Erythroblast (primary cell): ENCODE results near the gene CANT1.

Experiments
- DNase-seq, 2 experiments: peaks; one replicate each; lab custom pipeline; 2025; lab: John Stamatoyannopoulos, UW
- GATA1 ChIP-seq: IDR thresholded peaks from 2 replicates; pipeline ENCODE4 v1.6.1; 2011; ENCODE audit warnings: low read depth, mild to moderate bottlenecking, control low read depth, low read length, moderate library complexity
- POLR2A ChIP-seq: IDR thresholded peaks from 2 replicates; pipeline ENCODE4 v1.6.1; 2011; ENCODE audit warnings: mild to moderate bottlenecking, low read length

CANT1 gene

GRCh38 chr17:78993241-78993956 is 16.2 kb downstream of the CANT1 start:
- TF ChIP-seq GATA1: no peak
- DNase-seq: peak; percentile 51 to 73

- TF ChIP-seq POLR2A (no peak), GATA1 (no peak)
These were observed 16.9 kb downstream of the CANT1 start for GRCh38 chr17:78992542-78993212.

GRCh38 chr17:78991906-78992532 is 17.5 kb downstream of the CANT1 start:
- no peak for TF ChIP-seq POLR2A
- no peak for TF ChIP-seq GATA1
- no peak for DNase-seq

More at GRCh38 chr17:78992542-78993212, 16.9 kb downstream of the CANT1 start:
- DNase-seq: peak; percentile 53 to 74

- DNase-seq: no peak
- TF ChIP-seq POLR2A: no peak
- no peak for TF ChIP-seq GATA1
These were observed 18.4 kb downstream of the CANT1 start for GRCh38 chr17:78991017-78991738.

DNA sequence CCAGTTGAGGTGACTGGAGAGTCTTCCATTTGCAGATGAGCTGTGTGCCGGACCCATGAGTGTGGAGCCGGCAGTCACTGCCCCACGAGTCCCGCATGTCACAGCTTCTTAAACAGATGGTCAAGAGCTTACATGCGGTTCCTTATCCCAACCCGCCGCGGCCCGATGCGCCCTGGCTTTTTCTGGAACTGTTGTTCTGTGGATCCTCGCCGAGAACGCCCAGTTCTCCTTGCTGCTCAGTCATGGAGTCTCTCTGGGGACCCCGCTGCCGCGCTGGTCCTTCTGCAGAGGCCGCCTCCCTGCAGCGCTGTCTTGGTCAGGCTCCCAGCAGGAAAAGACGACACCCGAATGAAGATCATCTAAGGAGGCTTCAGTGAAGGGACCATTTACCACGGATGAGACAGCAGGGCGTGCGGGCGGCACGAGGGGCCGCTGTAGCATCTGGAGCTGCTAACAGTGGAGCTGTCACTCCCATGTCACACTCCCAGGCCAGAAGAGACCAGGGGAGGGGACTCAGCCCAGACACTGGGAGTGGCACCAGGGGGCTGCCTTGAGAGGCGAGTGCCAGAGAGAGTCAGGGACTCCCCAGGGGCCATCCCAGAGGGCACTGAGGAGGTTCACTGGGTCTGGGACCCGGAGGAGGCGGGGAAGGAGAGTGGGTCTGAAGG is 19.1 kb downstream of the CANT1 start:
- no peak for TF ChIP-seq GATA1
- TF ChIP-seq POLR2A: no peak
- no peak for DNase-seq

- no peak for TF ChIP-seq POLR2A
- TF ChIP-seq GATA1: no peak
- DNase-seq: peak; percentile 16 to 60
These were observed 21.4 kb downstream of the CANT1 start for GRCh38 chr17:78988152-78988551.

DNA sequence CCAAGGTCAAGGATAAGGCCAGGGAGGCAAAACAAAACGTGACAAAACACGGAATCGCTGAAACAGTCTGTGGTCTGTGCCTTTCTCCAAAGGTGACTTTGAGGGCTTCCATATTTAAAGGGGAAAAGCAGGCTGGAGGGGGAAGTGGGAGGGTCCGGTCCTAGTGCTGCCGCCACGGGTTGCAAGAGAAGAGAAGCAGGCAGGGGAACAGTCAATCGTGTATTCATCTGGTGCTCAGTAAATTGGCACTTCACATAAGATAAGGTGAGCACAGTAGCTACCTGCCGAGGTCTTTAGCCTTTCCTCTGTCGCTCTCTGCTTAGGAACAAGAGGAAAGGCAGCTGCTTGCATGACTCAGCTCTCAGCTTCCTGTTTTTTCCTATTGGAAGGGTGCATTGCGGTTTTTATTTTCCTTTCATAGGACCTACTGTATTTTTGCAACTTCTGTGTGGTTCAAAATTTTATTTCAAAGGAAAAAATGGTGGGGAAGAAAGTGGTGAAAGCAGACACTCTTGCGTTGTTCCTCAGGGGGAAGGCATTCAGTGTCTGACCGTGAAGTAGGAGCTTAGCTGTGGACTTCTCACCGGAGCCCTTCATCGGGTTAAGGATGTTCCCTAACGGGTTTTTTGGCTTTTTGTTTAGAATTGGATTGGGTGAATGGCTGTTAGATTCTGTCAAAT is 22.8 kb downstream of the CANT1 start:
- TF ChIP-seq POLR2A (no peak), GATA1 (no peak)
- DNase-seq: no peak

- TF ChIP-seq GATA1 (no peak), POLR2A (no peak)
- DNase-seq: peak; percentile 54 to 62
These were observed 23.4 kb downstream of the CANT1 start for GRCh38 chr17:78986048-78986648.

- TF ChIP-seq GATA1: no peak
- TF ChIP-seq POLR2A: no peak
- DNase-seq: no peak
These were observed 24.2 kb downstream of the CANT1 start for GRCh38 chr17:78985395-78985794.

DNA sequence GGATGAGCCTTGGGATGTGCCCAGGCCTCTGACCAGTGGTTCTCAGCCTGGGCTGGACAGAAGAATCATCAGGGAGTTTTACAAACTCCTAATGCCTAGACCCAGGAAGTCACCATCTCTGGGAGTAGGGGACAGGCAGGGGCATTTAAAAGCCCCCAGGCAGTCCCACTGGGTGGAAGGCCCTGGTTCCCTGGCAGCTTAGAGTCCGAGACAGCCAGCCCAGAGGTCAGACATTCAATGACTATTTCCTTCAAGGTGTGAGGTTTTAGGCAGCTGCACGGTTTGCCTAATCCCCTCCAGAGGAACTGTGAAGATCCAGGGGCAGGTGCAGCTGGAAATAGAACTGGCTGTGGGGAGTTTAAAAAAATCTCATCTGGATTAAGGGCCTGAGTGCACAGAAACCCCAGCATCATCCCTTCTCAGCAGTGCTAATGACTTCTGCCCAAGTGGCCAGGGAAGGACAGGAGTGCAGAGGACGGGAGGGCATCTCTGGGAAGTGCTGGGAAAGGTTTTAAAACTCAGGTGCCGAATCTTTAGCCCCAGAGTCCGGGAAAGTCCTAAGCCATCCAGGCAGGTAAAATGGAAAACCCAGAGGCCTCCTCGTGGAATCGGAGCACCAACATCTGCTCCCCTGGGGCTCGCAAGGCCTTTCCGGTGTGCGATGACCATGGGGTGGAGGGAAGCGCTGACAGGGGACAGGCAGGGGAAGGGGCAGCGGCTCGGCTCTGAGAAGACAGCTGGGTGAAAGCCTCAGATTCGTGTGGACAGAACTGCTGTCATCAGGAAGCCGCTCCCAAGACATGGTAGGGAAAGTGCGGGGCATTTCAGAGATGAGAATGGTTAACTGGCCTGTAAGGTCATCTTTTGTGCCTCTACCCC is 28.3 kb downstream of the CANT1 start:
- no peak for DNase-seq
- no peak for TF ChIP-seq GATA1
- no peak for TF ChIP-seq POLR2A

GRCh38 chr17:78980624-78980972 is 29.0 kb downstream of the CANT1 start:
- TF ChIP-seq GATA1: no peak
- TF ChIP-seq POLR2A: no peak
- no peak for DNase-seq
